Skeletal muscle cell (primary cell): ENCODE results near the gene ENO2.

Source experiments
- DNase-seq: peaks from one replicate; pipeline ENCODE4 v3.0.0-alpha.2; 2010; ENCODE audit warnings: low read depth
- H3K4me3 ChIP-seq: 2 replicates; pipeline ENCODE4 v1.5.1; 2011; ENCODE audit warnings: low read depth, mild to moderate bottlenecking, control low read depth, low read length, moderate library complexity

Gene ENO2

DNA sequence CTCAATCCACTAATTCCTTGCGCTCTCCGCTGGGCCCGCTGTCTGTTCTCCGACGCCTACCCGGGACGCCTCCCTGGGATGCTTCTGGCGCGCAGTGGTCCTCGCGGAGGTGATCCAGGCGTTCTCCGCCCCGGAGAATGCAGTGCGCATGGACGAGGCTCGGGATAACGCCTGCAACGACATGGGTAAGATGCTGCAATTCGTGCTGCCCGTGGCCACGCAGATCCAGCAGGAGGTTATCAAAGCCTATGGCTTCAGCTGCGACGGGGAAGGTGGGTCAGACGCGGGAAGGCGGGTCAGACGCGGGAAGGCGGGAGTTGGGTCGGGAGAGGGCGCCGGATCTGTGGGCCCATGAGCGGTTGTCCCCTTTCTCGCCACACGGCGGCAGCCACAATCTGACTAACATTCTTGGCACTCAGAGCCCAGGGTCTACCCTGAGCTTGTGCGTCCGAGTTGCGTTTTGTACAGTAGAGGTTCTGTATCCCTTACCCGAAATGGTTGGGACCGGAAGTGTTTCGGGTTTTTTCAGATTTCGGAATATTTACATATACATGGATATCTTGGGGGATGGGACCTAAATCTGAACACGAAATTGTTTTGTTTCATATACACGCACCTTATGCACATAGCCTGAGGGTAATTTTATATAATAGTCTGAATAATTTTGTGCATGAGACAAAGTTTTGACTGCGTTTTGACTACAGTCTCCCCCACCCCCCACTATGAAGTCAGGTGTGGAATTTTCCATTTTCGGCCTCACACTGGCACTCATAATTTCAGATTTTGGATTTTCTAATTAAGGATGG, 30.2 kb downstream of the ENO2 start:
- DNase-seq = peak; percentile 70
- H3K4me3 ChIP-seq = peak overlapping the region; percentile 72

DNA sequence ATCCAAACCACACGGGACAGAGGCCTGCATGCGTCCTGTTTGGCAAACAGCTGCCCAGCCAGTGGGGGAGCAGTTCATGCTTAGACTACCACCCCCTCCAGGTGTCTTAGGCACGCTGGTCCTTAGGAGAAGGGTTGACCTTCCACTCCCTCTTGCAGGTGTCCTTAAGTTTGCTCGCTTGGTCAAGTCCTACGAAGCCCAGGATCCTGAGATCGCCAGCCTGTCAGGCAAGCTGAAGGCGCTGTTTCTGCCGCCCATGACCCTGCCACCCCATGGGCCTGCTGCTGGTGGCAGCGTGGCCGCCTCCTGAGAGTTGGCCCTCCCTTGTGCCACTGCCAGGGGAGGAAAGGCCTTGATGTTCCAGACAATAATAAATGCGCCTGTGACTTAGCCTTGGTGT, 31.2 kb downstream of the ENO2 start:
- H3K4me3 ChIP-seq = no peak overlapping the region
- DNase-seq = no peak

DNA sequence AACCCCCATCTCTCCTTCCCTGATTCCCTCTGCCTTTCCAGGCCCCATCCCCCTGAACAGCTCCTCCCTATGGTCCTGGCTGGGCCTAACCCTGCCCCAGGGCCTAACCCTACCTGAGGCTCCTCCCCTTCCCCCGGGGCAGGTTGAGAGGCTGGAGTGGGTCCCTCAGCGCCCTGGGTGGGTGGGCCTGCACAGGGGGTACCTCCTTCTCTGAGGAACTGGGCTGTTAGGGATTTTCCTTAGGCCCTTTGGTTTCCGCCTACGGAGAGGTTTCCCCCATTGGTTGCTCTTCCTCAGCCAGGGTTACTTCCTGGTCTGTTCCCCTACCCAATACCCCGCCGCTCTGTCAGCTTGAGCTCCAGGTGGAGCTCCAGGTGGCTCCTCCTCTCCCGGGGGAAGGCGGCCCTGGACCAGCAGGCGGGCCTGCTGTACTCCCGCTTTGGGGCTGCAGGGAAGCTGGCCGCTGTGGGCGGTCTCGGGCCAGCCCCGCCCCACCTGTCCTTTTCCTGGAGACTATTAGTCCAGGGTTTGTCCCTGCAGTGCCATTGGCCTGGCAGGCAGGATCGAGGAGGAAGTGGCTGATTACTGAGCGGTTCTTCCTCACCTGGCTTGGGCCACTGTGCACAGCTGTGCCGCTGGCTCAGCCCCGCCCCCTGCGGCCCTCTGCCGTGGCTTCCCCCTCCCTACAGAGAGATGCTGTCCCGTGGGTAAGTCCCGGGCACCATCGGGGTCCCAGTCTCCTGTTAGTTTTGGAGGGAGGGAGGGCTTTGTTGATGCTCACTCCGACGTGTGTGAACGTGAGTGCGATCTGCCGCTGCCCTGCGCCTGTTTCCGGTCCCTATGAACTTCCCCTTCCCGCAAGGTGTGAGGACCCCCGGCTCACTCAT, 31.9 kb downstream of the ENO2 start:
- DNase-seq = no peak
- no peak overlapping the region for H3K4me3 ChIP-seq

DNA sequence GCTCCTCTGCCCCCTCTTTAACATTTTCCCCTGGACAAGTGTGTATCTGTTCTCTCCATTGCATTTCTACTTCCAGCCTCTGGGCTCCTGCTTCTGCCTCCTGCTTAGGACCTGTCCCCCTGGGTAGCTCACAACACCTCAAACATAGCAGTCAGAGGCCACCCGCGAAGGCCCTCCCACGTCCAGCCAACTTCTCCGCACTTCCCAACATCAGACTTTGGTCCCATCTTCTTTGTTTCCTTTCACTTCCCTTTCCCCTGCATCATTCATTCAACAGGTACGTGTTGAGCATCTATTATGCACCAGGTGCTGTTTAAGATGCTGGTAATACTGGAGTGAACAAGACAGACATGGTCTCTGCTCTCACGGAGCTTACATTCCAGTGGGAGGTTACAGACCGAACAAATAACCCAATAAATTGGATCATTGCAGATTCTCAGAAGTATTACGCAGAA, 32.6 kb downstream of the ENO2 start:
- no peak overlapping the region for H3K4me3 ChIP-seq
- DNase-seq = no peak

DNA sequence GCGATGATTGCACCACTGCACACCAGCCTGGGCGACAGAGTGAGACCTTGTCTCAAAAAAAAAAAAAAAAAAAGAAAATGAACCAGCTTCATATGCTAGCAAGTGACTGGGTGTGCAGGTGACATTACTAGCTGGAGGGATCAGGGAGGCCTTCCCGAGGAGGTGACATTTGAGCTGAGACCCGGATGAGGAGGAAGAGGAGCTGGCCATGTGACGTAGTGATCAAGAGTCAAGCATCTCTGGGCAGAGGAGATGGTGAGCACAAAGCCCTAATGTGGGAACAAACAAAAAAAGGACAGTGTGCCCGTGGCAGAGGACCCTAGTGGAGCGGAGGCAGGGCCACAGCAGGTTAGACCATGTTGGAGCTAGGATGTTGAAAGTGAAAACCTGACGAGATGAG, 33.2 kb downstream of the ENO2 start:
- no peak for DNase-seq
- no peak overlapping the region for H3K4me3 ChIP-seq

DNA sequence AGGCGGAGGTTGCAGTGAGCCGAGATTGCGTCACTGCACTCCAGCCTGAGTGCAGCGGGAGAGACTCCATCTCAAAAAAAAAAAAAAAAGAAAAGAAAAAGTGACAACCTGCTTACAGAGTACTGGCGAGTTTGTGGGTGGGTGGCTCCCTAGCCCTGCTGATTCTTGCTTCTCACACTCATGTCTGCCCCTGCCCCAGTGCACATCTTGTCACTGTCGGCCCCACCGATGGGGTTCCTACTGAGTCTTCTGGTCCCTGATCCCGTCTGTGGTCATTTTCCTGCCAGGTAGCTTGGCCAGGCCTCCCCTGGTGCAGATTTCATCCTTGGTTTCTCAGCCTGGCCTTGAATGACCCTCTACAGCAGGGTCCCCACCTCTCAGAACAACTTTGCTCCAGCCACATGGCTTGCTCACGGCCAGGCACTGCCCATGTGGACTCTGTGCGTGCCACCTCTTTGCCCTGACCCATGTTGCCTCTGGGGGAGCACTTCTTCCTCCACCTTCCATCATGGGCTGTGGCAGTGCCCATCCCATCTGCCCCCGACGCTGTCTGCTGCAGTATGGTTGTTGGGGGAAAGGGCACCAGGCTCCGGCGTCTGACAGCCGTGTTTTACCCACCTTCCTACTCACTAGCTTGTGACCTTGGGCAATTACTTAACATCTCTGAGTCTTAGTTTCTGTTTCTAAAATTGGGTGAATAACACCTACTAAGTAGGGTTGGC, 34.7 kb downstream of the ENO2 start:
- no peak for DNase-seq
- no peak overlapping the region for H3K4me3 ChIP-seq

DNA sequence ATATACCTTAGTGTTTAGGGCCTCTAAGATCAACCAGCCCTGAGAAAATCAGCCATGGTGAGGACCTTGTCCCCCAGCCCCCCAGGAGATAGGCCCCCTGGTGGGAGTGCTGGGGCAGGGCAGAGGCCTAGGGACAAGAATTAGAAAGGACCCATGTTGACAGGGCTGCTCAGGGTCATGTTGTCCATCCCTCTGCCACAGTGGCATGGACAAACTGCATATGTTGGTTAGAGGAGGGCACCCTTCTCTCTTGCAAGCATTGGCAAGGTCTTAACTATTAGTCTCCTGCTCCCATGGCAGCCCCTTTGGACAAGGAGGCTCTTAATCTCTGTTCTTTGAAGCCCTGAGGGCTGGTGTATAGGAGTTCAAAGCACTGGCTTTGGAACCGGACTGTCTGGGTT, 36.0 kb downstream of the ENO2 start:
- no peak for DNase-seq
- no peak overlapping the region for H3K4me3 ChIP-seq

DNA sequence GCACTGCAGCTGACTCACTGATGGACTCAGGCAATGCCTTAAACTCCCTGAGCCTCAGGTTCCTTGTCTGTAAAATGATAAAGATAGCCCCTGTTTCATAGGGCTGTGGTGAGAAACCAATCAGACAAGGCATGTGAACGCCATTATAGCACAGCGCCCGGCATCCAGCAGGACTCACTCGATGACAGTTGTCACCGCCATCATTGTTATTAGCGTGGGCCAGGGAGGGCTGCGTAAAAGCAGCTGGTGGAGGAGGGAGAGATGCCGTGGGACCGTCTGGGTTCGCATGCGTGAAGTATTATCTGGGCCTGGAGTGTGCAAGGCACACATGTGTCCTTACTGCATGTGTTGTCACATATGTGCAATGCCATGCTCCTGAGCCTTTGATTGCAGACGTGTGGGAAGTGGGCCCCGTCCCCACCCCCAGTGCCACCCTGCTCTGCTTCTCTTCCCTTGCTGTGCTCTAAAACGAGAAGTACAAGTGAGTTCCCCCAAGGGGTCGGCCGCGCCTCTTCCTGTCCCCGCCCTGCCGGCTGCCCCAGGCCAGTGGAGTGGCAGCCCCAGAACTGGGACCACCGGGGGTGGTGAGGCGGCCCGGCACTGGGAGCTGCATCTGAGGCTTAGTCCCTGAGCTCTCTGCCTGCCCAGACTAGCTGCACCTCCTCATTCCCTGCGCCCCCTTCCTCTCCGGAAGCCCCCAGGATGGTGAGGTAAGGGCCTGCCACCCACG, 36.6 kb downstream of the ENO2 start, which contains the start of gene PTPN6:
TSS of gene PTPN6 (plus strand) at position 546 of the 730 bp plus-strand sequence. CDS start at position 703, 157 bp downstream.
- H3K4me3 ChIP-seq = no peak within 1 kb of the TSS
- no peak for DNase-seq

DNA sequence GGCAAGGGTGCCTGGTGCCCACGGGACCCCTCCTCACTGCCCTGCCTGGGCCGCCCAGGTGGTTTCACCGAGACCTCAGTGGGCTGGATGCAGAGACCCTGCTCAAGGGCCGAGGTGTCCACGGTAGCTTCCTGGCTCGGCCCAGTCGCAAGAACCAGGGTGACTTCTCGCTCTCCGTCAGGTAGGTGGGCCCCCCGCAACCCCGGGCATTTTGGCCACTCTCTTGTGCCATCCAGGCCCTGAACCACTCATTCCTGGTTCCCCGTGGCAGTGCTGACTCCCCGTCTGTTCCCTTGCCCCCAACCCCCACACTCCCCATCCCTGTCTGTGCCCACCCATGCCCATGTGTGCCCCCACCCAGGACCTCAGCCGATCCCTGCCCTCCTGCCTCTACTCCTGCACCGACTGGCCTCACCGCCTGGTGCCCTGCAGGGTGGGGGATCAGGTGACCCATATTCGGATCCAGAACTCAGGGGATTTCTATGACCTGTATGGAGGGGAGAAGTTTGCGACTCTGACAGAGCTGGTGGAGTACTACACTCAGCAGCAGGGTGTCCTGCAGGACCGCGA, 37.3 kb downstream of the ENO2 start:
- DNase-seq = no peak
- H3K4me3 ChIP-seq = no peak overlapping the region

DNA sequence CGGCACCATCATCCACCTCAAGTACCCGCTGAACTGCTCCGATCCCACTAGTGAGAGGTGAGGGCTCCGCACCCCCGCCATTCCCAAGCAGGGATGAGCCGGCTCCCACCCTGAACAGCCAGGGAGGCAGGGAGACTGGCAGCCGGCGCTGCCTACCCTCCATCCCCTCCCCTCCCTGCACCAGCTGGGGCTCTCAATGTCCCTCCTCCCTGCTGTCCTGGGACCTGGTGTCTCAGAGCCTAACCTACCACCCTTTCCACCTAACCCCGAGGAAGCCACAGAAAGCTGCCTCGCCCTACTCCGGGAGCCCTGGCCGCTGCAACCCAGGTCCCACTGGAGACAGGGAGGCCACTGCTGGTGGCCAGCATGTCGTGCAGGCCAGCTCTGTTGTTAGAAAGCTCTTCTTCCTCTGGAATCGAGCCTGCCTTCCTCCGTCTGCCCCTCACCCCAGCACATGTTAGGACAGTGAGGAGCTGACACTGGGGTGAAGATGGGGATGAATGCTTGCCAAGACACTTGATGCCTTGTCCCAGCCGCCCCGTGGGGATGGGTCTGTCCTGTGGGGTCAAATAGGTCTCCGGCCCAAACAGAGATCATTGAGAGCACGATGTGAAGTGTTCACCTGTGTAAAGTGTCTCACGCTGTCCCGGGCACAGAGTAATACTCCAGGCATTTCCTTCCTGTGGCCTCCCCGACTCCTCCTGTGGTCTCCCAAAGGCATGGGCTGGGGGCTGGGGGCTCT, 37.9 kb downstream of the ENO2 start:
- H3K4me3 ChIP-seq = no peak overlapping the region
- no peak for DNase-seq

DNA sequence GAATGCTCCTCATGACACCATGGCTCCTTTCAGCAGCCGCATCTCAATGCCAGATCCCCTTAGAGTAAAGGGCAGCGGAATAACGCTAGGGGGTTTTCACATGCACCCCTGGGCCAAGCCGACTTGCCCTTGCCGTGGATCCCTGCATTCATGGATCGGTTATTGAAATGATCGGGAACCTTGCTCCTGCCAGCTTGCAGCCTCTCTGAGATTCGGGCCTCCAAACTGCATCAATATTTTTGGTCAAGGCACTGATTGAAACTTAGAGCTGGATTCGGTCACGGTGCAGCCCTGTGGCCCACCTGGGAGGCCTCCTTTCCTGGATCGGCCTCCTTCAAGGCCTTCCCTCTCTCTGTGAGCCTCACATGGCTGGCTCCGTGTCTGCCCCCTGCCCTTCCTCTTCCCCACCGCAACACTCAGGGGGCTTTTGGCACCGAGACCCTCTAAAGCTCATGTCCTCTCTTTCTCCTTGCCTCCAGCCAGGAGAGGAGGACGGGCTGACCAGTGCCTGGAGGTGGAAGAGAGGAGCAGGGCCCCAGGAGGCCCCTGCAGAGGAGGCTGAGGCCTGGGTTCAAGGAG, 38.6 kb downstream of the ENO2 start:
- no peak for DNase-seq
- H3K4me3 ChIP-seq = no peak overlapping the region

DNA sequence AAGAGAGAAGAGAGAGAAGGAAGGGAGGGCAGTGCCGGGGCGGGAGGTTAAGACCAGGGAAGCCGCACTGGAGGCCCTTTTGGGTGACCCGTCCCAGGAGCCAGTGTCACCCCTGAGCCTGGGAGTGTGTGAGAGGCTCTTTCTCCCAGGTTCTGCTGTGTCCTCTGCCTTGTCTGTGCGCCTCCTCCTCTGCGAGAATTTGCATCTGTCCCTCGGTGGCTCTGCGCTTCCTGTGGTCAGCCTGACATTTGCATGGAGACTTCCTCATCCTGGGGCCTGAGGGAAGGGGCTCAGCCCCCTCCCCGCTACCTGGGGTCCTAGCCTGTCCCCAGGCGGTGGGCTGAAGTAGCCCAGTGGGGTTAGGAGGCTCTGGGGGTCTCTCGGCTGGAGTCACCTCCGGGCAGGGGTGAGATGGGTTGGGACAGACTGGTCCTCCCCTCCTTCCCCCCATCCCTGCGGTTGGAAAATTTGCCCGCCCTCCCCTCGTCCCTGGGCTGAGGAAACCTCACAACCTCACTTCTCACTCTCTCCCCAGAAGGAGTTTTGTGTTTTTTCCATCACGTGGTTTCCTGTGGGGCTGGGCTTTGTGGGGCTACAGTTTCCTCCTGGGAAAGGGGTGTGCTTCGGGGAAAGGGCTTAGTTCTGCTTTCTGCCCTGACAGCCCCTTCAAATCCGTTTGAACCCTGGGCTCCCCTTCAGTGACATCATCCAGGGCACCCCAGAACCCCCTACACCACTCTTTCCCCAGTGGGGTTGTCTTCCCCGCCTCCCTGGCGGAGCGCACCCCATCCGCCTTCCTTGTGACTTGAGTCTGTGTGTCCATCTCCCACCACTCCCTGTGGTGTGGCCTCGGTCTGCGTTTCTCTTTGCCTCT, 39.3 kb downstream of the ENO2 start:
- DNase-seq = no peak
- H3K4me3 ChIP-seq = no peak overlapping the region

DNA sequence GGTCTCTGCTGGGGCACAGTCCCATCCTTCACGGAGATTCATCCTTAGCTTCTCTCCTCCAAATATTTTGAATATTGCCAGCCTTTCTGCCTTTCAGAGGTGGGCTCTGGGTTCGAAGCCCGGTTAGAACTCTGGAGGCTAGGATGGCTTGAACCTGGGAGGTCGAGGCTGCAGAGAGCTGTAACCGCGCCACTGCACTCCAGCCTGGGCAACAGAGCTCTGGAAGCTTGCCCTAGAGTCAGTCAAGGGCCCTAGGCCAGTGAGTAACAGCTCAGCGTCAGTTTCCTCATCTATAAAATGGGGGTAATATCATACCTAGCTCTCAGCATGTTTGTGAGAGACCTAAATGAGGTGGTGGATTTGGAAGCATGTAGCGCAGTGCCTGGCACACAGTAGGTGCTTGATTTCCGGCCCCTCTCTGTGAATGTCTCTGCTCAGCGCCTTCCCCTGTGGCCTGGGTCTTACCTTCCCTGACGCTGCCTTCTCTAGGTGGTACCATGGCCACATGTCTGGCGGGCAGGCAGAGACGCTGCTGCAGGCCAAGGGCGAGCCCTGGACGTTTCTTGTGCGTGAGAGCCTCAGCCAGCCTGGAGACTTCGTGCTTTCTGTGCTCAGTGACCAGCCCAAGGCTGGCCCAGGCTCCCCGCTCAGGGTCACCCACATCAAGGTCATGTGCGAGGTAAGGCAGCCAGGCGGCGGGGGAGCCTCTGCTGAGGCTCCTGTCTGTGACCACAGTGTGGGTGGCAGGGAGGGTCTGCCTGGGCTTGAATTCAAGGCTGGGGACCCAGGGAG, 40.1 kb downstream of the ENO2 start:
- H3K4me3 ChIP-seq = no peak overlapping the region
- no peak for DNase-seq

DNA sequence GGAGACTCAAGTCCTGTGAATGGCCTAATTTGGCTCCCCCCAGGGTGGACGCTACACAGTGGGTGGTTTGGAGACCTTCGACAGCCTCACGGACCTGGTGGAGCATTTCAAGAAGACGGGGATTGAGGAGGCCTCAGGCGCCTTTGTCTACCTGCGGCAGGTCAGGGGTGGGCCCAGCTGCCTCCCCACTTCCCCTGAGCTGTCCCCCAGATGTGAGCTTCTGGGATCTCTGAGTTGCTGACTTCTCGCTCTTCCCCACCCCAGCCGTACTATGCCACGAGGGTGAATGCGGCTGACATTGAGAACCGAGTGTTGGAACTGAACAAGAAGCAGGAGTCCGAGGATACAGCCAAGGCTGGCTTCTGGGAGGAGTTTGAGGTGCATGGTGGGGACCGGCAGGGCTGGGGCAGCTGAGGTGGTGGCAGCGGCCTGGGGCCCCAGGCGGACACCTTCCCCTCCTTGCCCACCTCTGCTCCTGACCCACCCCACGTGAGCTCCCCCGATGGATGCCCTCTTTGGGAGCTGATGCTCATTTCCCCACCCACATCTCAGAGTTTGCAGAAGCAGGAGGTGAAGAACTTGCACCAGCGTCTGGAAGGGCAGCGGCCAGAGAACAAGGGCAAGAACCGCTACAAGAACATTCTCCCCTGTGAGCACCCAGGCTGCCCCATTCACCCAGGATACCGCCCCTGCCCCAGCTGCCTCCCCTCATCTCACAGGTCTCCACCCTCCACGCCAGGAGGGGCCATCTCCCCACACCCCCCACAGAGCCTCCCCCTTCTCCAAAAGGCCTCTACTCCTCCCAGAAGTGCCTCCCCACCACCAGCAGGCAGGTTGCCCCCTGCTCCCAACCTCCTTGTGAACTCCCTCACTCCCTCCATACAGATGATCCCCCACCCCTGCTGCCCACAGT, 41.0 kb downstream of the ENO2 start:
- DNase-seq = no peak
- H3K4me3 ChIP-seq = no peak overlapping the region

DNA sequence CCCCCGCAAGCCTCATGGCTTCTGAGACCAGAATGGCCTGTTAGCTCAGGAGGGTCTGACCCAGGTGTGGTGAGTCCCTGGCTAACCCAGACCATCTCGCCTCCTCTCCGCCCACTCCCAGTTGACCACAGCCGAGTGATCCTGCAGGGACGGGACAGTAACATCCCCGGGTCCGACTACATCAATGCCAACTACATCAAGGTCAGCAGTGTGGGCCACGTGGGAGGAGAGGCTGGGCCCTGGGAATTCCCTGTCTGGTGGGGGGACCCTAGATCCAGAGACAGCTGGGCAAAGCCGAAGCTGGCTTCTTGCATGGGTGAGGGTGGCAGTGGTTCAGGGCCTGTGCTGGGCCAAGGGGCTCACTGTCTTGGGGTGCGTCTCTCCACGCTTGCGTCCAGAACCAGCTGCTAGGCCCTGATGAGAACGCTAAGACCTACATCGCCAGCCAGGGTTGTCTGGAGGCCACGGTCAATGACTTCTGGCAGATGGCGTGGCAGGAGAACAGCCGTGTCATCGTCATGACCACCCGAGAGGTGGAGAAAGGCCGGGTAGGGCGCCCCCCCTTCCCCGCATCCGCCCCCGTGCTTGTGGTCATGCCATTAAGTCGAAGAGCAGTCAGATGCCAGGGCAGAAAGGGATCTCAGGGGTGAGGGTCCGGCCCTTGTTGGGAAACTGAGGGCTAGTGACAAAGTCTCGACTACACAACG, 41.8 kb downstream of the ENO2 start:
- no peak overlapping the region for H3K4me3 ChIP-seq
- DNase-seq = no peak
